RCC 7860 (cell line): ENCODE data around the gene DYNC1I1.

Source experiments
- DNase-seq: peaks from one replicate; pipeline ENCODE4 v3.0.0-alpha.2; 2015; ENCODE audit warnings: low spot score
- FAIRE-seq: peaks from 2 replicates; lab custom pipeline; 2012; peaks lifted over from hg19 to GRCh38; lab: Jason Lieb, UNC

Gene DYNC1I1

GRCh38 chr7:96118449-96119001 lies 346.2 kb downstream of the DYNC1I1 start:
- no peak for DNase-seq
- FAIRE-seq = no peak

- DNase-seq = no peak
- FAIRE-seq = no peak
Measured at GRCh38 chr7:96120445-96121225, 348.3 kb downstream of the DYNC1I1 start.

- no peak for FAIRE-seq
- DNase-seq = no peak
Measured at GRCh38 chr7:96121752-96122151, 349.4 kb downstream of the DYNC1I1 start.

- DNase-seq (no peak), FAIRE-seq (no peak)
Measured at GRCh38 chr7:96122746-96123145, 350.4 kb downstream of the DYNC1I1 start.

- FAIRE-seq = peak; percentile 52
Measured at GRCh38 chr7:96126382-96126781, 354.0 kb downstream of the DYNC1I1 start.

GRCh38 chr7:96127746-96128145 lies 355.4 kb downstream of the DYNC1I1 start:
- no peak for FAIRE-seq
- no peak for DNase-seq

More at GRCh38 chr7:96126382-96126781, 354.0 kb downstream of the DYNC1I1 start:
- no peak for DNase-seq

GRCh38 chr7:96131525-96131924 lies 359.2 kb downstream of the DYNC1I1 start:
- no peak for FAIRE-seq
- no peak for DNase-seq

- DNase-seq (no peak), FAIRE-seq (no peak)
Measured at GRCh38 chr7:96135241-96135640, 362.9 kb downstream of the DYNC1I1 start.

- DNase-seq (no peak), FAIRE-seq (no peak)
Measured at GRCh38 chr7:96136600-96137239, 364.4 kb downstream of the DYNC1I1 start.

- DNase-seq (no peak), FAIRE-seq (no peak)
Measured at GRCh38 chr7:96143495-96144259, 371.3 kb downstream of the DYNC1I1 start.

- DNase-seq (no peak), FAIRE-seq (no peak)
Measured at GRCh38 chr7:96144260-96144526, 371.8 kb downstream of the DYNC1I1 start.
